ENCODE measurements around the gene RASSF10.

The RASSF10 gene

GRCh38 chr11:13008625-13009475 is at the start of gene RASSF10:
Gene RASSF10, plus strand, starts transcription at chr11:13009316. Its CDS starts 261 bp downstream, at chr11:13009577.
- FAIRE-seq, result no peak

- FAIRE-seq, result no peak
These were observed 47.5 kb upstream of the RASSF10 start for GRCh38 chr11:12961615-12962014.

GRCh38 chr11:12962306-12962705 is 46.8 kb upstream of the RASSF10 start:
- no peak for FAIRE-seq

GRCh38 chr11:12963051-12963450 is 46.1 kb upstream of the RASSF10 start:
- no peak for FAIRE-seq

- FAIRE-seq, result no peak
These were observed 45.2 kb upstream of the RASSF10 start for GRCh38 chr11:12963792-12964536.

- FAIRE-seq, result no peak
These were observed 44.5 kb upstream of the RASSF10 start for GRCh38 chr11:12964650-12965049.

- FAIRE-seq, result no peak
These were observed 43.1 kb upstream of the RASSF10 start for GRCh38 chr11:12966002-12966401.

GRCh38 chr11:12968101-12968500 is 41.0 kb upstream of the RASSF10 start:
- FAIRE-seq, result no peak

- no peak for FAIRE-seq
These were observed 40.3 kb upstream of the RASSF10 start for GRCh38 chr11:12968826-12969225.

- FAIRE-seq, result no peak
These were observed 37.2 kb upstream of the RASSF10 start for GRCh38 chr11:12971955-12972354.

- no peak for FAIRE-seq
These were observed 35.5 kb upstream of the RASSF10 start for GRCh38 chr11:12973528-12974181.

- FAIRE-seq, result no peak
These were observed 33.9 kb upstream of the RASSF10 start for GRCh38 chr11:12975195-12975594.

- FAIRE-seq, result no peak
These were observed 29.0 kb upstream of the RASSF10 start for GRCh38 chr11:12979928-12980689.

- no peak for FAIRE-seq
These were observed 27.2 kb upstream of the RASSF10 start for GRCh38 chr11:12981676-12982522.

GRCh38 chr11:12983336-12983735 is 25.8 kb upstream of the RASSF10 start:
- FAIRE-seq, result no peak

GRCh38 chr11:12986194-12986898 is 22.8 kb upstream of the RASSF10 start:
- FAIRE-seq, result no peak

- no peak for FAIRE-seq
These were observed 19.5 kb upstream of the RASSF10 start for GRCh38 chr11:12989428-12990161.

GRCh38 chr11:12990162-12990480 is 19.0 kb upstream of the RASSF10 start:
- no peak for FAIRE-seq

GRCh38 chr11:12991426-12991825 is 17.7 kb upstream of the RASSF10 start:
- no peak for FAIRE-seq

GRCh38 chr11:12993626-12994025 is 15.5 kb upstream of the RASSF10 start:
- FAIRE-seq, result no peak
